Loucy (cell line): ENCODE data around the gene KLRG1.

Experiments
- H2AFZ ChIP-seq: fragments of 200-600 bp; sonication (generic); 2 replicates; pipeline ENCODE4 v1.6.0; 2016; ENCODE audit warnings: antibody characterized with exemption, mild to moderate bottlenecking, low read length, moderate library complexity
- H3F3A ChIP-seq: fragments of 200-600 bp; 2 replicates; pipeline ENCODE4 v1.6.0; 2016; ENCODE audit warnings: antibody characterized with exemption, low read depth, mild to moderate bottlenecking
- H3K27me3 ChIP-seq: fragments of 200-600 bp; sonication (generic); 2 replicates; pipeline ENCODE4 v1.6.1; 2014; ENCODE audit warnings: low read length, mild to moderate bottlenecking; ENCODE audit not compliant: insufficient read depth, poor library complexity, severe bottlenecking
- H3K36me3 ChIP-seq: fragments of 200-600 bp; sonication (generic); 2 replicates; pipeline ENCODE4 v1.6.1; 2016; ENCODE audit warnings: low read length; ENCODE audit not compliant: insufficient read depth
- H3K4me1 ChIP-seq: fragments of 200-600 bp; sonication (generic); 2 replicates; pipeline ENCODE4 v1.5.1; 2014; ENCODE audit warnings: low read length, mild to moderate bottlenecking; ENCODE audit not compliant: insufficient read depth, poor library complexity, severe bottlenecking
- H3K4me2 ChIP-seq: fragments of 200-600 bp; sonication (generic); 2 replicates; pipeline ENCODE4 v1.6.0; 2014; ENCODE audit warnings: antibody characterized with exemption, low read length, low read depth, mild to moderate bottlenecking; ENCODE audit not compliant: poor library complexity, severe bottlenecking
- H3K4me3 ChIP-seq: fragments of 200-600 bp; sonication (generic); 2 replicates; pipeline ENCODE4 v1.5.1; 2014; ENCODE audit warnings: low read length, mild to moderate bottlenecking, mixed read lengths; ENCODE audit not compliant: poor library complexity, severe bottlenecking
- H3K79me2 ChIP-seq: fragments of 200-600 bp; sonication (generic); 2 replicates; pipeline ENCODE4 v1.6.1; 2014; ENCODE audit warnings: low read length; ENCODE audit not compliant: insufficient read depth
- H3K9ac ChIP-seq: fragments of 200-600 bp; sonication (generic); 2 replicates; pipeline ENCODE4 v1.6.0; 2014; ENCODE audit warnings: mild to moderate bottlenecking, low read depth, low read length, moderate library complexity; ENCODE audit not compliant: poor library complexity, severe bottlenecking
- H3K9me2 ChIP-seq: fragments of 200-600 bp; sonication (generic); replicated peaks from 2 replicates; pipeline ENCODE4 v1.6.1; 2016; ENCODE audit warnings: low read depth, low read length, mixed read lengths
- H3K9me3 ChIP-seq: fragments of 200-600 bp; sonication (generic); 2 replicates; pipeline ENCODE4 v1.6.1; 2014; ENCODE audit warnings: mild to moderate bottlenecking, antibody characterized with exemption, low read length, low read depth; ENCODE audit not compliant: insufficient read depth
- H4K20me1 ChIP-seq: fragments of 200-600 bp; sonication (generic); 2 replicates; pipeline ENCODE4 v1.6.0; 2014; ENCODE audit warnings: antibody characterized with exemption, low read length, mild to moderate bottlenecking; ENCODE audit not compliant: insufficient read depth, poor library complexity, severe bottlenecking
- EZH2phosphoT487 ChIP-seq: fragments of 200-600 bp; IDR thresholded peaks from 2 replicates; pipeline ENCODE4 v1.6.1; 2018; ENCODE audit warnings: antibody characterized with exemption, mild to moderate bottlenecking, moderate library complexity, borderline replicate concordance
- TF ChIP-seq, protein P1 (sequence below): fragments of 200-600 bp; sonication (generic); conservative IDR thresholded peaks from 2 replicates; pipeline ENCODE4 v1.5.1; 2014; ENCODE audit warnings: mild to moderate bottlenecking, antibody characterized with exemption, low read length

Gene KLRG1

GRCh38 chr12:8960176-8960575 is 29.2 kb upstream of the KLRG1 start:
- Histone ChIP-seq H3K4me1 (no peaks in the 10 kb centered on the region), H4K20me1 (no peaks in the 10 kb centered on the region), H3K36me3 (no peaks in the 10 kb centered on the region), H3K4me3 (no peak overlapping the region), H3K9me3 (peaks cover 5% of the 10 kb centered on the region; the same call in 1 of the 2 replicates), H3K9me2 (no peaks in the 10 kb centered on the region), H3K9ac (no peak overlapping the region), H3F3A (no peaks in the 10 kb centered on the region), H3K27me3 (no peaks in the 10 kb centered on the region), H3K4me2 (no peak overlapping the region), H3K79me2 (no peaks in the 10 kb centered on the region), H2AFZ (no peak overlapping the region)
- TF ChIP-seq EZH2phosphoT487 = no peak
- TF ChIP-seq, protein P1, sequence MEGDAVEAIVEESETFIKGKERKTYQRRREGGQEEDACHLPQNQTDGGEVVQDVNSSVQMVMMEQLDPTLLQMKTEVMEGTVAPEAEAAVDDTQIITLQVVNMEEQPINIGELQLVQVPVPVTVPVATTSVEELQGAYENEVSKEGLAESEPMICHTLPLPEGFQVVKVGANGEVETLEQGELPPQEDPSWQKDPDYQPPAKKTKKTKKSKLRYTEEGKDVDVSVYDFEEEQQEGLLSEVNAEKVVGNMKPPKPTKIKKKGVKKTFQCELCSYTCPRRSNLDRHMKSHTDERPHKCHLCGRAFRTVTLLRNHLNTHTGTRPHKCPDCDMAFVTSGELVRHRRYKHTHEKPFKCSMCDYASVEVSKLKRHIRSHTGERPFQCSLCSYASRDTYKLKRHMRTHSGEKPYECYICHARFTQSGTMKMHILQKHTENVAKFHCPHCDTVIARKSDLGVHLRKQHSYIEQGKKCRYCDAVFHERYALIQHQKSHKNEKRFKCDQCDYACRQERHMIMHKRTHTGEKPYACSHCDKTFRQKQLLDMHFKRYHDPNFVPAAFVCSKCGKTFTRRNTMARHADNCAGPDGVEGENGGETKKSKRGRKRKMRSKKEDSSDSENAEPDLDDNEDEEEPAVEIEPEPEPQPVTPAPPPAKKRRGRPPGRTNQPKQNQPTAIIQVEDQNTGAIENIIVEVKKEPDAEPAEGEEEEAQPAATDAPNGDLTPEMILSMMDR = no peak

- no peaks in the 10 kb centered on the region for H3K79me2 ChIP-seq
- no peaks in the 10 kb centered on the region for H3K36me3 ChIP-seq
- H3K4me3 ChIP-seq = no peak overlapping the region
- no peak for TF ChIP-seq EZH2phosphoT487
- TF ChIP-seq, protein P1 = no peak
- H3K9ac ChIP-seq = no peak overlapping the region
- peaks cover 17% of the 10 kb centered on the region; the same call in 1 of the 2 replicates for H3K9me3 ChIP-seq
- no peaks in the 10 kb centered on the region for H3K27me3 ChIP-seq
- no peaks in the 10 kb centered on the region for H3K9me2 ChIP-seq
- no peaks in the 10 kb centered on the region for H3K4me1 ChIP-seq
- no peak overlapping the region for H3K4me2 ChIP-seq
- H2AFZ ChIP-seq = no peak overlapping the region
- no peaks in the 10 kb centered on the region for H3F3A ChIP-seq
- H4K20me1 ChIP-seq = no peaks in the 10 kb centered on the region
Measured at GRCh38 chr12:8968761-8969160, 20.6 kb upstream of the KLRG1 start.

GRCh38 chr12:8969861-8970411 is 19.4 kb upstream of the KLRG1 start:
- Histone ChIP-seq H3K9me3 (peaks cover 17% of the 10 kb centered on the region; the same call in 1 of the 2 replicates), H3K79me2 (no peaks in the 10 kb centered on the region), H3K9ac (no peak overlapping the region), H3K4me3 (no peak overlapping the region), H4K20me1 (no peaks in the 10 kb centered on the region), H3K27me3 (no peaks in the 10 kb centered on the region), H3K36me3 (no peaks in the 10 kb centered on the region), H3K4me1 (no peaks in the 10 kb centered on the region), H3F3A (no peaks in the 10 kb centered on the region), H2AFZ (no peak overlapping the region), H3K9me2 (no peaks in the 10 kb centered on the region), H3K4me2 (no peak overlapping the region)
- TF ChIP-seq EZH2phosphoT487 = no peak
- TF ChIP-seq, protein P1 = no peak
